ENCODE data around the gene HOXB4. TPM values are rescaled to one million over a fixed set of nuclear protein-coding genes. Genes with fewer than 3 reads are reported as not detected.

Gene HOXB4
- total and polyA plus RNA-seq, 2 donors from 2014 or later = 4.4 to 22.6 TPM

DNA sequence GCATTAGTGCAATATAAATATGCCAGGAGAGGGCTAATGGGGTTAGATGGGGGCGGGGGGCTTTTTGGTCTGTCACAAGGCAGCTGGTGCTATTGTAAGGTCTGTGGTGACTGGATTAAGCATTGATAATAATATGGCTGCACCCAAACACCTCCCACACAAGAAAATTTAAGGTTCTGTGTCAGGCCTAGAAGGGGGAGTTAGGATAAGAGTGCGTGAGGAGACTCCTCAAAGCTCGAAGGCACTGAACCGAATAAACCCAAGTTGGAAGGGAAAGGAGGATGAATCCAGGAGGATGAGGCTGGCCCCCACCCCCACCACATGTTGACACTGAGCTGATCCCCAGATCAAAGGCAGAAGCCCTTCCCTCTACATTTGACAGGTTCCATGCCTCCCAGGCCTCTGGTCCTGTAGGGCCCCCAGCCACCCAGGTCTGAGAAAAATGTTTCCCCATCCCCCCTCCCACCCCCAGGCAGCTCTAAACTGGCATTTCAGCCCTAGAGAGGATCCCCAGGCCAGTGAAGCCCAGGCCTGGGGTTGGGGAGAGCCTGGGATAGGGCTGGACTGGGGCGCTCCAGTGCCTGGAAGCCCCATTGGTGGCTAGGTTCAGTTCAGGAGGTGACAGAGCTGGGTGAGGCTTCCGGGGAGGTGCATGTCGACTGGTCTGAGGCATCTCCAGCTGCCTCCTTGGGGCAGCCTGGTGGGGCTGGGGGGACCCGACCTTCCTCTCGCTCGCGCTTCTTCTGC lies 49.0 kb downstream of the HOXB4 start:
- TF ChIP-seq, protein P1, sequence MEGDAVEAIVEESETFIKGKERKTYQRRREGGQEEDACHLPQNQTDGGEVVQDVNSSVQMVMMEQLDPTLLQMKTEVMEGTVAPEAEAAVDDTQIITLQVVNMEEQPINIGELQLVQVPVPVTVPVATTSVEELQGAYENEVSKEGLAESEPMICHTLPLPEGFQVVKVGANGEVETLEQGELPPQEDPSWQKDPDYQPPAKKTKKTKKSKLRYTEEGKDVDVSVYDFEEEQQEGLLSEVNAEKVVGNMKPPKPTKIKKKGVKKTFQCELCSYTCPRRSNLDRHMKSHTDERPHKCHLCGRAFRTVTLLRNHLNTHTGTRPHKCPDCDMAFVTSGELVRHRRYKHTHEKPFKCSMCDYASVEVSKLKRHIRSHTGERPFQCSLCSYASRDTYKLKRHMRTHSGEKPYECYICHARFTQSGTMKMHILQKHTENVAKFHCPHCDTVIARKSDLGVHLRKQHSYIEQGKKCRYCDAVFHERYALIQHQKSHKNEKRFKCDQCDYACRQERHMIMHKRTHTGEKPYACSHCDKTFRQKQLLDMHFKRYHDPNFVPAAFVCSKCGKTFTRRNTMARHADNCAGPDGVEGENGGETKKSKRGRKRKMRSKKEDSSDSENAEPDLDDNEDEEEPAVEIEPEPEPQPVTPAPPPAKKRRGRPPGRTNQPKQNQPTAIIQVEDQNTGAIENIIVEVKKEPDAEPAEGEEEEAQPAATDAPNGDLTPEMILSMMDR (IDR thresholded peaks at IDR 0.05; ENCODE audit: borderline replicate concordance, extremely low read depth, insufficient read depth) = no peak
- DNase-seq (peak in 4 of 5 donors; percentile 67 to 84 (median 77)), FAIRE-seq (no peak)
- Histone ChIP-seq H3K27me3 (ENCODE audit: control insufficient read depth, insufficient read depth, low read length) (no peaks in the 10 kb centered on the region), H3K27ac (ENCODE audit: low read depth in 2 of 2, low read length in 2 of 2) (peak overlapping the region in 1 of 2 donors; percentile 13), H3K9me3 (ENCODE audit: control insufficient read depth in 2 of 3, insufficient read depth in 1 of 3, low read length in 3 of 3) (no peaks in the 10 kb centered on the region), H3K4me3 (ENCODE audit: low read length in 3 of 3) (no peak overlapping the region), H3K36me3 (ENCODE audit: control insufficient read depth in 2 of 3, insufficient read depth in 3 of 3, low read length in 3 of 3) (no peaks in the 10 kb centered on the region), H3K9ac (ENCODE audit: low read length in 3 of 3) (no peak overlapping the region), H3K4me1 (ENCODE audit: control insufficient read depth in 2 of 3, insufficient read depth in 2 of 3, low read depth in 1 of 3, low read length in 3 of 3) (peaks cover 3 to 4% (median 3%) of the 10 kb centered on the region in 3 donors)
- intact Hi-C loops (cut with DNase I) = no loop called here

DNA sequence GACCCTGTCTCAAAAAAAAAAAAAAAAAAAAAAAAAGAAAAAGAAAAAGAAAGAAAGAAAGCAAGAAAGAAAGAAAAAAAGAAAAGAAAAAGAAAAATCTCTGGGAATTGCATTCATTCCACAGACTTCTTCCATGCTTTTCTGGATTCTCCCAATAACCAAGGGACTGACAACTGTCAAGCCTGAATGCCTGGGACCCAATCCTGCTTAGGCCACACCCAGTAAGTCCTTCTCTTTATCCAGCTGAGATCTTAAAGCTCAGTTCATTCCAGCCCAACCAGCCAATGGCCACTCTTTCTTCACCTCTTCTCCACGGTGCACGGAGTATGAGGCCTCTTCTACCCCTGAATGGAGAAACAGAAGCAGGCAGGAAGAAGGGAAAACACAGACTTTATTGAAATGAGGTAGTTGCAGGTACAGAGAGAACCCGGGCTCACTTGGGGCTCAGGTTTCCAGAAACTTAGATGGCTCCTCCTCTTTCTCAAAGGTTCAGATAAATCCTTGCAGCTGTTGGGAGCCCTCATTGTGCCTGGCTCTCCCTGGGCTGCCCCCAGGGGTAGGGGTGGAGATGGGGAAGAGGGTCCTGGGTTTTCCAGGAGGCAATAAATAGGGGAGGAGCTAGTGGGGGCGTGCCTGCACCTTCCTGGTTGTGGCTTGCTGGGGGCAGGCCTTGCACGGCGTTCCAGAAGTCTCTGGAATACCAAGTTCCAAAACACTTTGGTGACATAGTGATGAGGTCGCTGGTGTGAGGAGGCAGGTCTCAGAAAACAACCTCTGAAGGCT lies 49.8 kb downstream of the HOXB4 start:
- Histone ChIP-seq H3K27ac (ENCODE audit: low read depth in 2 of 2, low read length in 2 of 2) (peak overlapping the region; percentile 13 to 72), H3K4me1 (ENCODE audit: control insufficient read depth in 2 of 3, insufficient read depth in 2 of 3, low read depth in 1 of 3, low read length in 3 of 3) (peaks cover 3 to 4% (median 3%) of the 10 kb centered on the region in 3 donors), H3K27me3 (ENCODE audit: control insufficient read depth, insufficient read depth, low read length) (no peaks in the 10 kb centered on the region), H3K36me3 (ENCODE audit: control insufficient read depth in 2 of 3, insufficient read depth in 3 of 3, low read length in 3 of 3) (no peaks in the 10 kb centered on the region), H3K9ac (ENCODE audit: low read length in 3 of 3) (peak overlapping the region in 1 of 3 donors; percentile 3), H3K4me3 (ENCODE audit: low read length in 3 of 3) (peak overlapping the region in 1 of 3 donors; percentile 18), H3K9me3 (ENCODE audit: control insufficient read depth in 2 of 3, insufficient read depth in 1 of 3, low read length in 3 of 3) (no peaks in the 10 kb centered on the region)
- DNase-seq = peak in 4 of 5 donors; percentile 73 to 86 (median 80)
- TF ChIP-seq, protein P1 (IDR thresholded peaks at IDR 0.05; ENCODE audit: borderline replicate concordance, extremely low read depth, insufficient read depth) = no peak
- intact Hi-C loops (cut with DNase I) = no loop called here
- FAIRE-seq = no peak

DNA sequence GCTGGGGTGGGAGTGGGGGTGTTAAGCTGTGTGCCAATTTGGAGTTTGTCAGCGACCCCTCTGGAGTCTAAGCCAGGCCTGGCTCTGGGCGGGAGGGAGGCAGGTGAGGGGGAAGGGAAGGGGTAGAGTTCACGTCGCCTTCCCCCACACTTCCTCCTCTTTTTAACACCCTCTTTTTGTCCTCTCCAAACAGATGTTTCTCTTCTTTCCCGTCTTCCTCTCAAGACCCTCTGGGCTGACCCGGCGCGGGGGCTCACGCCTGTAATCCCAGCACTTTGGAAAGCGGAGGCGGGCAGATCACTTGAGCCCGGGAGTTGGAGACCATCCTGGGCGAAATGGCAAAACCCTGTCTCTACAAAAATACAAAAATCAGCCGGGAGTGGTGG lies 50.6 kb downstream of the HOXB4 start:
- FAIRE-seq = no peak
- no peaks in the 10 kb centered on the region for H3K9me3 ChIP-seq (ENCODE audit: control insufficient read depth in 2 of 3, insufficient read depth in 1 of 3, low read length in 3 of 3)
- no peak overlapping the region for H3K4me3 ChIP-seq (ENCODE audit: low read length in 3 of 3)
- no peaks in the 10 kb centered on the region for H3K36me3 ChIP-seq (ENCODE audit: control insufficient read depth in 2 of 3, insufficient read depth in 3 of 3, low read length in 3 of 3)
- peaks cover 3 to 11% (median 3%) of the 10 kb centered on the region in 3 donors for H3K4me1 ChIP-seq (ENCODE audit: control insufficient read depth in 2 of 3, insufficient read depth in 2 of 3, low read depth in 1 of 3, low read length in 3 of 3)
- H3K27me3 ChIP-seq (ENCODE audit: control insufficient read depth, insufficient read depth, low read length) = no peaks in the 10 kb centered on the region
- TF ChIP-seq, protein P1 (IDR thresholded peaks at IDR 0.05; ENCODE audit: borderline replicate concordance, extremely low read depth, insufficient read depth) = no peak
- peak in 3 of 5 donors; percentile 87 to 90 (median 89) for DNase-seq
- H3K27ac ChIP-seq (ENCODE audit: low read depth in 2 of 2, low read length in 2 of 2) = peak overlapping the region; percentile 82
- peak overlapping the region in 1 of 3 donors; percentile 67 for H3K9ac ChIP-seq (ENCODE audit: low read length in 3 of 3)
- intact Hi-C loops (cut with DNase I) = no loop called here
